HepG2 (cell line): Measurements from ENCODE around the gene SMG7. TPM values are rescaled to one million over a fixed set of nuclear protein-coding genes. Genes with fewer than 3 reads are reported as not detected.

ENCODE experiments used
- ATF1 ChIP-seq: IDR thresholded peaks from 2 replicates; pipeline ENCODE4 v1.6.1; 2016; ENCODE audit warnings: mild to moderate bottlenecking, control low read depth
- ATF7-NPFF ChIP-seq: sonication (generic); formaldehyde crosslinking; IDR thresholded peaks from 2 replicates; pipeline ENCODE4 v1.8.1; 2023; ENCODE audit warnings: mild to moderate bottlenecking, low read depth, missing genetic modification reagents, moderate library complexity
- GTF2F1 ChIP-seq: fragments of 150-350 bp; IDR thresholded peaks from 2 replicates; pipeline ENCODE4 v1.6.1; 2014; ENCODE audit warnings: low read length
- HNRNPLL ChIP-seq: fragments of 200-400 bp; formaldehyde crosslinking; IDR thresholded peaks from 2 replicates; pipeline ENCODE4 v1.6.1; 2017; ENCODE audit warnings: mild to moderate bottlenecking, low read depth, low read length; ENCODE audit not compliant: poor library complexity, severe bottlenecking
- IKZF1 ChIP-seq: fragments of 450-650 bp; IDR thresholded peaks from 2 replicates; pipeline ENCODE4 v1.7.1; 2016
- IKZF4 ChIP-seq: sonication (generic); formaldehyde crosslinking; IDR thresholded peaks from 2 replicates; pipeline ENCODE4 v1.5.1; 2020; ENCODE audit warnings: borderline replicate concordance, mild to moderate bottlenecking, low read depth, missing genetic modification reagents; ENCODE audit errors: not compliant biosample characterization
- MED13 ChIP-seq: sonication (generic); formaldehyde crosslinking; IDR thresholded peaks from 2 replicates; pipeline ENCODE4 v1.5.0; 2020; ENCODE audit warnings: missing genetic modification reagents
- RAD21 ChIP-seq: fragments of 450-650 bp; formaldehyde crosslinking; IDR thresholded peaks from 2 replicates; pipeline ENCODE4 v1.5.0; 2020; ENCODE audit warnings: mild to moderate bottlenecking
- RFX5 ChIP-seq: IDR thresholded peaks from 2 replicates; pipeline ENCODE4 v1.6.1; 2011; ENCODE audit warnings: low read depth, low read length, improper control_type of control experiment
- RFXAP ChIP-seq: sonication (generic); formaldehyde crosslinking; IDR thresholded peaks from 2 replicates; pipeline ENCODE4 v1.4.0; 2020; ENCODE audit warnings: missing genetic modification reagents, borderline replicate concordance
- SALL2 ChIP-seq: sonication (generic); formaldehyde crosslinking; IDR thresholded peaks from 2 replicates; pipeline ENCODE4 v1.8.1; 2023; ENCODE audit warnings: mild to moderate bottlenecking, missing genetic modification reagents, inconsistent platforms
- SNAI1 ChIP-seq: sonication (generic); formaldehyde crosslinking; IDR thresholded peaks from 2 replicates; pipeline ENCODE4 v1.5.0; 2020; ENCODE audit warnings: mild to moderate bottlenecking, missing genetic modification reagents, borderline replicate concordance
- TCF7 ChIP-seq: sonication (generic); IDR thresholded peaks from 2 replicates; pipeline ENCODE4 v1.6.1; 2016; ENCODE audit warnings: antibody characterized with exemption, low read depth
- TERF1 ChIP-seq: sonication (generic); formaldehyde crosslinking; IDR thresholded peaks from 2 replicates; pipeline ENCODE4 v1.8.0; 2022; ENCODE audit warnings: mild to moderate bottlenecking, missing genetic modification reagents, moderate library complexity
- YEATS2 ChIP-seq: sonication (generic); formaldehyde crosslinking; IDR thresholded peaks from 2 replicates; pipeline ENCODE4 v1.4.0; 2020; ENCODE audit warnings: missing genetic modification reagents, borderline replicate concordance
- ZNF274 ChIP-seq: sonication (generic); formaldehyde crosslinking; IDR thresholded peaks from 2 replicates; pipeline ENCODE4 v1.5.1; 2020; ENCODE audit warnings: mild to moderate bottlenecking, missing genetic modification reagents
- ZNF343 ChIP-seq: sonication (generic); formaldehyde crosslinking; IDR thresholded peaks from 2 replicates; pipeline ENCODE4 v1.4.0; 2020; ENCODE audit warnings: mild to moderate bottlenecking, missing genetic modification reagents
- ZNF557 ChIP-seq: sonication (generic); formaldehyde crosslinking; IDR thresholded peaks from 2 replicates; pipeline ENCODE4 v1.4.0; 2020; ENCODE audit warnings: missing genetic modification reagents
- ZNF558 ChIP-seq: sonication (generic); formaldehyde crosslinking; IDR thresholded peaks from 2 replicates; pipeline ENCODE4 v1.9.0; 2022; ENCODE audit warnings: mild to moderate bottlenecking, missing genetic modification reagents, borderline replicate concordance
- ZNF605 ChIP-seq: sonication (generic); formaldehyde crosslinking; IDR thresholded peaks from 2 replicates; pipeline ENCODE4 v1.8.0; 2022; ENCODE audit warnings: mild to moderate bottlenecking, missing genetic modification reagents
- ZNF639 ChIP-seq: conservative IDR thresholded peaks from 2 replicates; pipeline ENCODE4 v1.6.1; 2018; ENCODE audit warnings: missing genetic modification reagents
- ZNF652 ChIP-seq: IDR thresholded peaks from 2 replicates; pipeline ENCODE4 v1.6.1; 2016; ENCODE audit warnings: low read depth, borderline replicate concordance
- ZNF781 ChIP-seq: sonication (generic); formaldehyde crosslinking; IDR thresholded peaks from 2 replicates; pipeline ENCODE4 v1.5.1; 2020; ENCODE audit warnings: borderline replicate concordance, mild to moderate bottlenecking, missing genetic modification reagents; ENCODE audit errors: not compliant biosample characterization
- ZSCAN20 ChIP-seq: sonication (generic); formaldehyde crosslinking; IDR thresholded peaks from 2 replicates; pipeline ENCODE4 v1.4.0; 2020; ENCODE audit warnings: missing genetic modification reagents, mild to moderate bottlenecking, borderline replicate concordance
- polyA plus RNA-seq, 8 experiments: library from polyadenylated mRNA; depleted of rRNA in 3 of 8; stranded (reverse) in 7 of 8; unstranded in 1 of 8; fragments of >200 nt; fragmentation: Illumina TruSeq in 4 of 8; extraction: Trizol in 4 of 8; gene quantifications; 2 replicates each; pipeline versions ENCODE4 v1.2.1 to v1.2.3, GENCODE V29; 2011 to 2016; ENCODE audit warnings: low read depth in 4 of 8, missing spikeins in 1 of 8, mixed read lengths in 1 of 8; ENCODE audit not compliant: insufficient read depth in 1 of 8
- total RNA-seq, 5 experiments: library from RNA; depleted of rRNA; stranded (reverse); fragments of >200 nt; fragmentation: Illumina TruSeq; extraction: Trizol; gene quantifications; 2 replicates each; pipeline ENCODE4 v1.2.3, GENCODE V29; 2016; ENCODE audit warnings: low read depth in 1 of 5
- TF ChIP-seq, protein P1 (sequence below): sonication (generic); formaldehyde crosslinking; IDR thresholded peaks from 2 replicates; pipeline ENCODE4 v1.4.0; 2020; ENCODE audit warnings: missing genetic modification reagents, borderline replicate concordance
- TF ChIP-seq, protein P2 (sequence below): sonication (generic); formaldehyde crosslinking; IDR thresholded peaks from 2 replicates; pipeline ENCODE4 v1.4.0; 2020; ENCODE audit warnings: missing genetic modification reagents

The SMG7 gene
- total and polyA plus RNA-seq, 2 of the 13 experiments (the other 11 are each of a cell fraction or from before 2014, with no cell fraction given), result 14.9 to 27.9 TPM

DNA sequence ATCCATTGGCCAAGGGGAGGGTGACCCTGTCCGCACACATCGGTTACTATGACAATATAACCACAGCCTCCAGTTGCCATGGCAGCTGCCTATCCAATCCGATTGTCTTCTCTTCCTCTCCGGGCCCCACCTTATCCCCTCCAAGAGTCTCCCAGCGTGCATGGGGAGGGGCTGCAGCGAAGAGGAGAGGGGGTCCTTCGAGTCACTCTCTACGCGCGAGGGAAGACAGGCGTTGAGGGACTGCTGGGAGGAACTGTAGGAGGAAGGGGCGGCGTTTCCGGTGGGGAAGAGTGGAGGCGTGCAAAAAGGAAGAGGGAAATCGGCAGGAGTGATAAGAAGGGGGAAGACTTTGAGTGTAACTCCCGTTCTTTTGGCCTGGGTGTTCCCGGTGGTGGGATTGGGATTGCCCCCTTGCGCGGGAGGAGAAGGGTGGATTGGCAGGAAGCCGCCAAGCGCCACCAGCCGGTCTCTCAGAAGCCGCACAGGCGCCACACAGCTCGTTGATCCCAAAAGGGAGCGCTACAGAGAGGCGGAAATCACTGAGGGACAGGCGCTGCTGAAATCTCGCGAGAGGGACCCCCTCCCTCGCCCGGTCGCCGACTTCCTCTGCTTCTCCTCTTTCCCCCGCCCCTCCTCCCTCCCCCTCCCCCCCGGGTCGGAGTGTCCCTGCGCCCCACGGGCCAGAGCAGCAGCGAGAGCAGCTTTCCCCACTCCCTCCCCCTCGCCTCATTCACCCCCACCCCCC, 384 bp upstream of the SMG7 start (continued):
- TF ChIP-seq IKZF4 (CRISPR knock-in tag) (no peak), ZNF343 (peak; percentile 9; the same call in 1 of the 2 replicates), HNRNPLL (peak; percentile 35), TERF1 (no peak), MED13 (no peak; the same call in 1 of the 2 replicates), ZNF639 (CRISPR knock-in tag) (no peak), RFX5 (peak; percentile 91), ZNF558 (no peak; the same call in 1 of the 2 replicates), TCF7 (no peak), ZNF557 (CRISPR knock-in tag) (no peak), ZNF781 (CRISPR knock-in tag) (no peak), ZNF605 (CRISPR knock-in tag) (no peak), YEATS2 (peak; percentile 88), ATF1 (CRISPR knock-in tag) (peak; percentile 65; the same call in 1 of the 2 replicates), RAD21 (CRISPR knock-in tag) (peak; percentile 35), RFXAP (peak; percentile 78), IKZF1 (no peak), ATF7-NPFF (CRISPR knock-in tag) (peak; percentile 75; the same call in 1 of the 2 replicates), SALL2 (CRISPR knock-in tag) (peak; percentile 76; the same call in 1 of the 2 replicates), GTF2F1 (peak; percentile 76; the same call in 1 of the 2 replicates), SNAI1 (CRISPR knock-in tag) (no peak), ZSCAN20 (CRISPR knock-in tag) (no peak), ZNF652 (CRISPR knock-in tag) (0 out of 2 replicates have a peak, but pooled peaks have one; percentile 13), ZNF274 (no peak)
- TF ChIP-seq, protein P1, sequence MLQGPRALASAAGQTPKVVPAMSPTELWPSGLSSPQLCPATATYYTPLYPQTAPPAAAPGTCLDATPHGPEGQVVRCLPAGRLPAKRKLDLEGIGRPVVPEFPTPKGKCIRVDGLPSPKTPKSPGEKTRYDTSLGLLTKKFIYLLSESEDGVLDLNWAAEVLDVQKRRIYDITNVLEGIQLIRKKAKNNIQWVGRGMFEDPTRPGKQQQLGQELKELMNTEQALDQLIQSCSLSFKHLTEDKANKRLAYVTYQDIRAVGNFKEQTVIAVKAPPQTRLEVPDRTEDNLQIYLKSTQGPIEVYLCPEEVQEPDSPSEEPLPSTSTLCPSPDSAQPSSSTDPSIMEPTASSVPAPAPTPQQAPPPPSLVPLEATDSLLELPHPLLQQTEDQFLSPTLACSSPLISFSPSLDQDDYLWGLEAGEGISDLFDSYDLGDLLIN (CRISPR knock-in tag), result no peak; the same call in 1 of the 2 replicates
- TF ChIP-seq, protein P2, sequence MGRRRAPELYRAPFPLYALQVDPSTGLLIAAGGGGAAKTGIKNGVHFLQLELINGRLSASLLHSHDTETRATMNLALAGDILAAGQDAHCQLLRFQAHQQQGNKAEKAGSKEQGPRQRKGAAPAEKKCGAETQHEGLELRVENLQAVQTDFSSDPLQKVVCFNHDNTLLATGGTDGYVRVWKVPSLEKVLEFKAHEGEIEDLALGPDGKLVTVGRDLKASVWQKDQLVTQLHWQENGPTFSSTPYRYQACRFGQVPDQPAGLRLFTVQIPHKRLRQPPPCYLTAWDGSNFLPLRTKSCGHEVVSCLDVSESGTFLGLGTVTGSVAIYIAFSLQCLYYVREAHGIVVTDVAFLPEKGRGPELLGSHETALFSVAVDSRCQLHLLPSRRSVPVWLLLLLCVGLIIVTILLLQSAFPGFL (CRISPR knock-in tag), result 0 out of 2 replicates have a peak, but pooled peaks have one; percentile 48
